Measurements from ENCODE around the gene OBP2B. TPM values are rescaled to one million over a fixed set of nuclear protein-coding genes. Genes with fewer than 3 reads are reported as not detected.

OBP2B gene
- total RNA-seq, 1 donor from 2014 or later, result not detected

- H3K27me3 ChIP-seq, result no peaks in the 10 kb centered on the region
- TF ChIP-seq CTCF (IDR thresholded peaks at IDR 0.05) (no peak), POLR2AphosphoS5 (IDR thresholded peaks at IDR 0.05; ENCODE audit: insufficient read depth in 1 of 2, low read depth in 1 of 2) (no peak), POLR2A (IDR thresholded peaks at IDR 0.05) (no peak)
- H3K36me3 ChIP-seq, result no peaks in the 10 kb centered on the region
- DNase-seq (ENCODE audit: extremely low spot score in 2 of 2), result peak; percentile 69 to 93
- H3K9me3 ChIP-seq, result no peaks in the 10 kb centered on the region
- H3K4me3 ChIP-seq, result no peak overlapping the region
- H3K27ac ChIP-seq, result no peak overlapping the region
- intact Hi-C loops (cut with DNase I), result no loop called here
- peaks cover 9% of the 10 kb centered on the region for H3K4me1 ChIP-seq
Measured at GRCh38 chr9:133255371-133256135, 46.5 kb upstream of the OBP2B start.

- DNase-seq (ENCODE audit: extremely low spot score in 2 of 2), result peak; percentile 43 to 47
- Histone ChIP-seq H3K4me3 (no peak overlapping the region), H3K27ac (no peak overlapping the region), H3K27me3 (no peaks in the 10 kb centered on the region), H3K4me1 (peaks cover 9% of the 10 kb centered on the region), H3K9me3 (no peaks in the 10 kb centered on the region), H3K36me3 (no peaks in the 10 kb centered on the region)
- TF ChIP-seq POLR2AphosphoS5 (IDR thresholded peaks at IDR 0.05; ENCODE audit: insufficient read depth in 1 of 2, low read depth in 1 of 2), result no peak
- no peak for TF ChIP-seq POLR2A (IDR thresholded peaks at IDR 0.05)
- TF ChIP-seq CTCF (IDR thresholded peaks at IDR 0.05), result no peak
- intact Hi-C loops (cut with DNase I), result no loop called here
Measured at GRCh38 chr9:133254471-133254870, 45.4 kb upstream of the OBP2B start.

- Histone ChIP-seq H3K27me3 (no peaks in the 10 kb centered on the region), H3K27ac (no peak overlapping the region), H3K4me3 (no peak overlapping the region), H3K9me3 (no peaks in the 10 kb centered on the region), H3K4me1 (peaks cover 9% of the 10 kb centered on the region), H3K36me3 (no peaks in the 10 kb centered on the region)
- DNase-seq (ENCODE audit: extremely low spot score in 2 of 2), result no peak
- TF ChIP-seq POLR2A (IDR thresholded peaks at IDR 0.05) (no peak), POLR2AphosphoS5 (IDR thresholded peaks at IDR 0.05; ENCODE audit: insufficient read depth in 1 of 2, low read depth in 1 of 2) (no peak), CTCF (IDR thresholded peaks at IDR 0.05) (no peak)
- intact Hi-C loops (cut with DNase I), result no loop called here
Measured at GRCh38 chr9:133253268-133253667, 44.2 kb upstream of the OBP2B start.

- DNase-seq (ENCODE audit: extremely low spot score in 2 of 2), result peak; percentile 85 to 95
- no peaks in the 10 kb centered on the region for H3K27me3 ChIP-seq
Measured at GRCh38 chr9:133252301-133253020, 43.4 kb upstream of the OBP2B start.

More at GRCh38 chr9:133252301-133253020, 43.4 kb upstream of the OBP2B start:
- intact Hi-C loops (cut with DNase I), result no loop called here
- Histone ChIP-seq H3K9me3 (no peaks in the 10 kb centered on the region), H3K27ac (peak overlapping the region; percentile 33), H3K36me3 (no peaks in the 10 kb centered on the region), H3K4me1 (peaks cover 9% of the 10 kb centered on the region), H3K4me3 (no peak overlapping the region)
- TF ChIP-seq CTCF (IDR thresholded peaks at IDR 0.05) (no peak), POLR2AphosphoS5 (IDR thresholded peaks at IDR 0.05; ENCODE audit: insufficient read depth in 1 of 2, low read depth in 1 of 2) (peak; percentile 20 to 55)

Data from vagina (tissue), 2 donors.